Globus pallidus (tissue), 1 donor: ENCODE measurements around the gene SCMH1.

ENCODE experiments used
- DNase-seq: peaks from one replicate; pipeline ENCODE4 v3.0.0-alpha.2; 2015; ENCODE audit warnings: low spot score

SCMH1 gene

GRCh38 chr1:41024953-41025352 lies 217.2 kb downstream of the SCMH1 start:
- no peak for DNase-seq

DNA sequence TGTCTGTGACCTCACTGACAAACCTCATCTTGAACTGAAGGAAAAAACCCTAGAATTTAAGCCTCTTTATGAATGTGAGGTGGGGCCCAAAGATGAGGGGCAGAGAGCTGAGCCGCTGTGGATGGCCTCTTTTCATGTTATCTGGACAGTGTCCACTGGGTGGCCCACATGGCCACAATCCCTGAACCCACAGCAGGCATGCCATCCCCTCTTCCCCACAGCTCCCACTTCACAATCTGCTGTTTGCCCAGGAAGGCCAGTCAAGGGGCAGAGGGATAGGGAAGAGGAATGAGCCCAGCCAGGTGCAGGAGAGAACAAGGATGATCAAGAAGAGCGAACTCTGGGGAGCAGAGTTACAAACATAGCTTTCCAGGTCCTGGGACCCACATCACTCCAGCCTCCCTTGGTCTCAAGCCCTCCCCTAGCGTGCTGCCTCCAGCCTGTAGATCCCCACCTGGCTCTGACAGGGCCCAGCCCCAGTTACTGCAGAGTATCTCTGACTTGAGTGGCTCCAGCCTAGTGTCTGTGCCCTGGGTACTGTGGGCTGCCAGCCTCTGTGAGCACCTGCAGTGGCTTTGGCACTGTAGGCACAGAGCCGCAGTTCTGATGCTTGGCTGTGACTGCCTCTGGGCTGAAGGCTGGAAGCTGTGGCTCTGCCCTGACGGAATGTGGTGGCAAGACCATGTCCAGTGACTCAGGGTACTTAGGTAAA lies 218.7 kb downstream of the SCMH1 start:
- DNase-seq = no peak

DNA sequence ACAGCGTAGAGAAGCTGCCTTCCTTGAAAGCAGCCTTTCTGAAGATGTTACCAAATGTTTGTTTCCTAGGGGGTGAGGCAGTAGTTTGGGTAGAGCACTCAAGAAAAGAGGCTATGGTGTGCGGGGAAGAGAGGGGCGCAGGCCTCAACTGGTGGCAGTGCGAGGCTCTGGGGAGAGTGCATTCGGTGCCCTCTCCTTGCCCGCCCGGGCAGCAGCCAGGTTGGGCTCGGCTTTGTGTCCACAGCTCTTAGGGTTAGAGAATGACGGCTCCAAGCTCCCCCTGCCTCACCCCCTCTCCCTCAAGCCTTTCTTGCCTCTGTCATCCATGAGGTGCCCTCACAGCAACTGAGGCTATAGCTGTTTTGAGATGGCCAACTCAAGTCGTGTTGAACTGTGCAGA lies 219.7 kb downstream of the SCMH1 start:
- no peak for DNase-seq

- DNase-seq = no peak
Observed at GRCh38 chr1:41021526-41022308, 220.4 kb downstream of the SCMH1 start, which contains the start of gene SLFNL1. TSS of gene SLFNL1 (minus strand) at chr1:41021725. CDS start at chr1:41020660, 1,065 bp downstream.

DNA sequence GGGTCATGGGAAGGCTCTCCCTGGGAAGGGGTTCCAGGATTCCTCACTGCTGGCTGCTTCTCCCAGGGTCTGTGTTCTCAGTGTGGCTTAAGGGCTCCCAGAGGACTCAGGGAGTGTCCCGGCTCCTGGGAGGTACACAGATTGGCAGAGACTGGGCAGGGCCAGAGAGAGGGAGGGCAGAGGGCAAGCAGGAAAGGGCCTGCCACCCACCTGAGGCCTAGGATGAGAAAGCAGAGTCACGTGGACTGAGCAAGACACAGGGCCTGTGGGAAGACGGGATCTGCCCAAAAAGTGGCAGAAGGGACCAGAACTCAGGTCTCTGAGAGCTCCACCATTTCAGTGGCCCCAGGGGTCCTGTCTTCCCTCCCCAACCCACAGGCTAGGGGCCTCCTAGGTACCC lies 221.5 kb downstream of the SCMH1 start:
- DNase-seq = no peak

DNA sequence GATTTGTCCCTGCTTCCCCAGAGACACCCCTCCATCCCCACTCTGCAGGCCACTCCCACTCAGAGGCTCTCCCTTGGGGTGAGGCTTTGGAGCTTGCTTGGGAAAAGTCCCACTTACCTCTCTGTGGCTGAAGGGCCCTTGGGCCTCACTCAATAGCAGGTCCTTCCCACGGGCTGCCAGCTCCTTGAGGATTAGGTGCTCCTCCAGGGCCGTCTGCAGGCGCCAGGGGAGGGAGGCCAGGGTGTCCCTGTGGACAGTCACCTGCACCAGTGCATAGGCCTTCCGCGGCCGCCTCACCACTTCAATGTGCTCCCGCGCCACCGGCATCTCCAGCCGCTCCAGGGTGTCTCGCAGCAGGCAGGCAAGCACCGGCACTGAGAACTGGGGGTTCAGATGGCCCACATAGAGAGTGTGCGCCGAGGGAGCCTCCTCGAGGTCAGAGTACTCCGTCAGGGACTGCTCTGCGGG lies 222.0 kb downstream of the SCMH1 start:
- no peak for DNase-seq

DNA sequence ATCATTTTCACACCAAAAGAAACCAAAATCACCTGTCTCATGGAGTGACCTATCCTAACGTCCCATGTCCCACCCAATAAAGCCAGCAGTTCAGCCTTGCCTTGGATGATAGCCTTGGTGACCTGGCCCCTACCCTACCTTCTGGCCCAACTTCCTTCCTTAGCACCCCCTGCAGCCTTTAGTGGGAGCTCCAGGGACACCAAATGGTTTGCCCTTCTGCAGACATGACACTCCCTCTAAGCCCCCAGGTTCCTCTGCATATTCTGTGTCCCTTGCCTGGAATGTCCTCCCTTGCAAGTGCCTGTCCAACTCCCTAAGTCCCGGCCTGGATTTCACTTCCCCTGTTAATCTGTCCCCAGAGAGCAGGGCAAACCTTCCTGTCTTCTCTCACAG lies 222.8 kb downstream of the SCMH1 start:
- DNase-seq = no peak

DNA sequence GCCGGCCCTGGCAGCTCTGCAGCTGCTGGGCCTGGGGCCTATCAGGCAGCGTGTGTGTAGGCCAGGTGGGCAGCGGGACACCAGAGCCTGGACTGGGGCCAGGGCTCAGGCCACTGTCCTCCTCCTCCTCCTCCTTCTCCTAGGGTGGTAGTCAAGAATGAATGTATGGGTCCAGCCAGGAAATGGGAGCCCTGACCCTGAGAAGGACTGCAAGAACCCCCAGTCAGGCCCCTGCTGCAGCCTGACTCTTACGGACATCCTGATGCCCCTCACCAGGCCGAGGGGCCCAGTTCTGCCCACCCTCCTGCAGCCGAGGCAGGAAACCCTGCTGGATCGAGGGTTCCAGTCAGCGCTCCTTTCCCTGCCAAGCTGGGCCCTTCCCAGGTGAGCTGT lies 224.1 kb downstream of the SCMH1 start:
- DNase-seq = no peak

- no peak for DNase-seq
Observed at GRCh38 chr1:41017141-41018017, 224.7 kb downstream of the SCMH1 start.

GRCh38 chr1:41015897-41016470 lies 226.1 kb downstream of the SCMH1 start:
- DNase-seq = no peak

- DNase-seq = no peak
Observed at GRCh38 chr1:41015281-41015896, 226.7 kb downstream of the SCMH1 start.

DNA sequence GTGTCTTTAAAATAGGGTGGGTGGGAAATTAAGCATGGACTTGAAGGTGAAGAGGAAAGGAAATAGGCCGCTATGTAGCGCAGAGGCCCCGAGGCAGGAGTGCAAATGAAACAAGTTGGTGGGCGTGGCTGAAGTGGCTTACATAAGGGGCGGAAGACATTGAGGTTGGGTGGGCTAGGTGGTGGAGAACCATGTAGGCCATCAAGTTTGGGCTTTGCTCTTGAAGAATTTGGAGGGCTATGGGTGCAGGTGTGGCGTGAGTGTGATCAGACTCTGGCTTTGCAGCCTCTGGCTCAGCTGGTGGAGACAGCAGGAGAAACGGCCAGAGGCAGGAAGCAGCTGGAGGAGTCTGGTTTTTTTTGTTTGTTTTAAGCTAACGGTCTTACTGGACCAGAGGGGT lies 227.2 kb downstream of the SCMH1 start:
- no peak for DNase-seq

- peak; percentile 7 for DNase-seq
Observed at GRCh38 chr1:41013796-41014195, 228.3 kb downstream of the SCMH1 start.

DNA sequence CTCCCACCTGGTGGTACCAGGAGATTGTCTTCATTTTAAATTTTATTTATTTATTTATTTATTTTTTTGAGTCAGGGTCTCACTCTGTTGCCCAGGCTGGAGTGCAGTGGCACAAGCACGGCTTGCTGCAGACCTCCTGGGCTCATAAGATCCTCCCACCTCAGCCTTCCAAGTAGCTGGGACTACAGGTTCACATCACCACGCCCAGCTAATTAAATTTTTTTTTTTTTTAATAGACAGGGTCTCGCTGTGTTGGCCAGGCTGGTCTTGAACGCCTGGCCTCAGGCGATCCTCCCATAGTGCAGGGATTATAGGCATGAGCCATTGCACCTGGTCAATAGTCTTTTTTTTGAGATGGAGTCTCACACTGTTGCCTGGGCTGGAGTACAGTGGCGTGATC lies 229.1 kb downstream of the SCMH1 start:
- no peak for DNase-seq

DNA sequence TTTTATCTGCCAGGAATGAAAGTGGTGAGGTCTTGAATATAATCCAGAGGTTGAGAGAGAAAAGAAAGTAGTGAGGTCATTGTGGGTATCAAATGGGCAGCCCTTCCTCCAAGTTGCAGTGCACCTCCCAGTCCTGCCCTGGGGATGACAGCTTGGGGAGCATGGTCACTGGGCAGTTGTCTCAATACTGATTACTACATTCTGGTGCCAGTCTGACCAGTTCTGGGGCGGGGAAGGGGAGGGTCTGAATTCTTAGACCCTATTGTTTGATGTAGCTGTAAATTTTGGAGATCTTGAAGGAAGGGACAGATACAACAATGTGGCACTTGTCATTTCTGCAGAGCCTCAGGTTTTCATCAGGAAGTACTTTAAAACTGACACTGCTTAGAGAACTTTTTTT lies 231.8 kb downstream of the SCMH1 start:
- no peak for DNase-seq

- no peak for DNase-seq
Observed at GRCh38 chr1:41009466-41009865, 232.6 kb downstream of the SCMH1 start.

GRCh38 chr1:41006942-41007865 lies 234.9 kb downstream of the SCMH1 start:
- DNase-seq = no peak

- DNase-seq = no peak
Observed at GRCh38 chr1:41005876-41006275, 236.2 kb downstream of the SCMH1 start.

DNA sequence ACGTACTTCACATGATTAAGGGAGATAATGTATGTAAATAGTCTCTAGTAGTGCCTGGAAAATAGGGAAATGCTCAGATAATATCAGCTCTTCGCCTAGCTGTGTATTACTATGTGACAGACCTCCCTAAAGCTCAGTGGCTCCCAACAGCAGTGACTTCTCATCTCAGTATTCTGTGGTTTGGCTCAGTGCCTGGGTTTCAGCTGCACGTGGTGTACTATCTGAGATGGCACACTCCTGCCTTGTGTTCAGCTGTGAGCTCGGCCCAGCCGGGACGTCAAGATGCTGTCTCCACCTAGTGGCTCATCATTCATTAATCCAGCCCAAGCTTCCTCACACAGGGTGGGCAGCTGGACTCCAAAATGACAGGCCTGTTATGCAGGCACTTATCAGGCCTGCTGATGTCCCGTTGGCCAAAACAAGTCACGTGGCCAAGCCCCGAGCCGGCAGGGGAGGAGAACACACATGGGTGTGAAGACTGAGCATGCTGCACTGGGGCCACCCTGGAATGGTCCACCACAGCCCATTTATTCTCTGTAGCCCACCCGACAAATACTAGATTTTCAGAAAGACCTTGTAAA lies 238.4 kb downstream of the SCMH1 start:
- DNase-seq = peak; percentile 93

- no peak for DNase-seq
Observed at GRCh38 chr1:41003127-41003639, 238.9 kb downstream of the SCMH1 start.
